Measurements from ENCODE around the gene KIAA0825. TPM values are rescaled to one million over a fixed set of nuclear protein-coding genes. Genes with fewer than 3 reads are reported as not detected.
"Not testable (repeated sequence)": the region's sequence is repeated elsewhere in the genome, so short reads cannot be mapped to it uniquely, and the experiment has no call there.

The KIAA0825 gene
- polyA plus RNA-seq, 3 donors = 0.56 to 1.3 (median 0.89) TPM

DNA sequence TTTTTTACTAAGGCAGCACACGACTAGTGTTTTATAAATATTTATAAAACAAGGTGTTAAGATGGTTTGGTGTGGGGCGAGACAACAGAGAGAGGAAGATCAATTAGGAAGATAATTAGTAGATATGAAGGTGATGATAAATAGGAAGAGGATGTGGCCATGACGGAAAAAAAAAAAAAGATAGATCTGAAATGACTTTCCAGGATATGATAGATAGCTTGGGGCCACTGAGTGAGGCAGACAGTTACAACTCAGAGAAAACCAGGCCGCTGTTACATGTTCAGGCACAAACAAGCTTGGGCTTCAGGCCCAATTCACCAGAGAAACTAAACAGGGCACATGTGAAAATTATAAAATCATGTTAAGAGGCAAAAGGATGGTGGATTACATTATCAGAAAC lies 43.2 kb downstream of the KIAA0825 start:
- no peak for TF ChIP-seq CTCF (IDR thresholded peaks at IDR 0.05)
- intact Hi-C loops (cut with micrococcal nuclease) = no loop called here
- whole genome bisulfite sequencing (ENCODE audit: insufficient coverage) = 100% methylated on average over 2 of the region's 4 CpGs
- H3K4me3 ChIP-seq (replicated peaks in 1 of 3; ENCODE audit: low read depth in 2 of 3, low read length in 3 of 3) = no peak overlapping the region
- peaks cover 2 to 4% of the 10 kb centered on the region in 2 donors for H3K36me3 Mint-ChIP-seq
- H3K27ac ChIP-seq (ENCODE audit: low read depth in 1 of 2, low read length in 2 of 2) = no peak overlapping the region
- no peak overlapping the region for H2AFZ ChIP-seq (ENCODE audit: insufficient read depth, low read depth, low read length, poor library complexity, severe bottlenecking)
- H3K27me3 ChIP-seq (ENCODE audit: control insufficient read depth in 2 of 2, insufficient read depth in 2 of 2, low read length in 2 of 2) = no peaks in the 10 kb centered on the region
- H3K4me1 ChIP-seq (ENCODE audit: control insufficient read depth in 1 of 2, insufficient read depth in 2 of 2, low read length in 2 of 2) = no peaks in the 10 kb centered on the region
- peaks cover 0 to 2% of the 10 kb centered on the region in 2 donors for H3K9me3 ChIP-seq (replicated peaks in 1 of 2; ENCODE audit: control insufficient read depth in 1 of 2, insufficient read depth in 1 of 2, low read length in 2 of 2)
- peaks cover 0 to 3% (median 0%) of the 10 kb centered on the region in 3 donors for H3K27me3 Mint-ChIP-seq (ENCODE audit: low read depth in 3 of 3)
- H4K20me1 ChIP-seq (ENCODE audit: insufficient read depth, low read length) = no peaks in the 10 kb centered on the region
- DNase-seq = no peak
- H3K4me3 Mint-ChIP-seq = no peak overlapping the region
- H3K9me3 Mint-ChIP-seq = peaks cover 0 to 5% (median 0%) of the 10 kb centered on the region in 7 donors
- no peaks in the 10 kb centered on the region for H3K79me2 ChIP-seq (ENCODE audit: insufficient read depth, low read length)
- H3K4me1 Mint-ChIP-seq = peaks cover 2% of the 10 kb centered on the region
- no peak overlapping the region for H3K9ac ChIP-seq (ENCODE audit: insufficient read depth, low read length, poor library complexity, severe bottlenecking)
- no peaks in the 10 kb centered on the region for H3K36me3 ChIP-seq (replicated peaks in 1 of 2; ENCODE audit: control insufficient read depth in 1 of 2, insufficient read depth in 2 of 2, low read length in 2 of 2)
- H3K27ac Mint-ChIP-seq = peak overlapping the region in 2 of 7 donors; percentile 3 to 4
- H3K4me2 ChIP-seq (replicated peaks; ENCODE audit: extremely low read depth, low read length, poor library complexity, severe bottlenecking) = no peak overlapping the region

DNA sequence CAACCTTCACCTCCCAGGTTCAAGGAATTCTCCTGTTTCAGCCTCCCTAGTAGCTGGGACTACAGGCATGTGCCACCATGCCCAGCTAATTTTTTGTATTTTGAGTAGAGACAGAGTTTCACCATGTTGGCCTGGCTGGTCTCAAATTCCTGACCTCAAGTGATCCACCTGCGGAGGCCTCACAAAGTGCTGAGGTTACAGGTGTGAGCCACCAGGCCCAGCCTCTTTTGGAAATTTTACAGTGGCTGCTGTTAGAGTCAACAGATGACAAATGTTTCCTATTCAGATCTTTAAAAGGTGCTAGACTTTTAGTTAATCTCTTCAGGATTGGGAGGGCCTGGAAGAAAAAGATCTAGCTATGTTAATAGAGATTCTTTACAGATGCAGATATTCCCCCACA lies 45.1 kb downstream of the KIAA0825 start:
- H3K36me3 ChIP-seq (replicated peaks in 1 of 2; ENCODE audit: control insufficient read depth in 1 of 2, insufficient read depth in 2 of 2, low read length in 2 of 2); H3K9me3 ChIP-seq (replicated peaks in 1 of 2; ENCODE audit: control insufficient read depth in 1 of 2, insufficient read depth in 1 of 2, low read length in 2 of 2); H3K27ac ChIP-seq (ENCODE audit: low read depth in 1 of 2, low read length in 2 of 2); H2AFZ ChIP-seq (ENCODE audit: insufficient read depth, low read depth, low read length, poor library complexity, severe bottlenecking); H3K79me2 ChIP-seq (ENCODE audit: insufficient read depth, low read length); H3K4me1 Mint-ChIP-seq; intact Hi-C loops (cut with micrococcal nuclease); H3K4me2 ChIP-seq (replicated peaks; ENCODE audit: extremely low read depth, low read length, poor library complexity, severe bottlenecking); H3K36me3 Mint-ChIP-seq; H3K4me3 Mint-ChIP-seq; H3K9me3 Mint-ChIP-seq; H3K4me1 ChIP-seq (ENCODE audit: control insufficient read depth in 1 of 2, insufficient read depth in 2 of 2, low read length in 2 of 2); H3K9ac ChIP-seq (ENCODE audit: insufficient read depth, low read length, poor library complexity, severe bottlenecking); DNase-seq; H3K27ac Mint-ChIP-seq; H3K4me3 ChIP-seq (replicated peaks in 1 of 3; ENCODE audit: low read depth in 2 of 3, low read length in 3 of 3); H3K27me3 Mint-ChIP-seq (ENCODE audit: low read depth in 3 of 3); H4K20me1 ChIP-seq (ENCODE audit: insufficient read depth, low read length); H3K27me3 ChIP-seq (ENCODE audit: control insufficient read depth in 2 of 2, insufficient read depth in 2 of 2, low read length in 2 of 2): not testable (repeated sequence)
- 100% methylated on average over 1 of the region's 1 CpG for WGBS (ENCODE audit: insufficient coverage)

All from CD14-positive monocyte (primary cell).